Heart right ventricle (tissue), 16 donors: Measurements from ENCODE around the gene OR11G2. TPM values are rescaled to one million over a fixed set of nuclear protein-coding genes. Genes with fewer than 3 reads are reported as not detected.

ENCODE experiments used
- ATAC-seq, 8 donors: fragments of 200-7000 bp; cut with Tn5 transposase; one replicate each; pipeline ENCODE4 v1.9.1; 2020; ENCODE audit warnings: mild to moderate bottlenecking in 8 of 8, moderate library complexity in 8 of 8, moderate number of reproducible peaks in 1 of 8
- DNase-seq, 2 donors: peaks; one replicate each; pipeline ENCODE4 v3.0.0-alpha.2; 2020
- H3K27ac ChIP-seq, 10 donors: fragments of 200-600 bp; sonication (generic) in 2 of 10; one replicate each; pipeline versions ENCODE4 v1.5.0 to v1.8.0; 2020 to 2022; ENCODE audit warnings: mild to moderate bottlenecking in 3 of 10
- H3K27me3 ChIP-seq, 7 donors: fragments of 200-600 bp; one replicate each; pipeline ENCODE4 v1.8.0; 2021 to 2022; ENCODE audit warnings: mild to moderate bottlenecking in 2 of 7
- H3K36me3 ChIP-seq, 9 donors: fragments of 200-600 bp; sonication (generic) in 1 of 9; one replicate each; pipeline versions ENCODE4 v1.5.0 to v1.8.0; 2020 to 2022; ENCODE audit warnings: mild to moderate bottlenecking in 2 of 9
- H3K4me1 ChIP-seq, 9 donors: fragments of 200-600 bp; sonication (generic) in 1 of 9; one replicate each; pipeline versions ENCODE4 v1.5.0 to v1.8.0; 2020 to 2022; ENCODE audit warnings: mild to moderate bottlenecking in 4 of 9
- H3K4me3 ChIP-seq, 10 donors: fragments of 200-600 bp; sonication (generic) in 2 of 10; one replicate each; pipeline versions ENCODE4 v1.5.0 to v1.8.0; 2020 to 2022; ENCODE audit warnings: mild to moderate bottlenecking in 7 of 10, moderate library complexity in 2 of 10
- H3K9me3 ChIP-seq, 11 donors: fragments of 200-600 bp in 10 of 11; sonication (generic) in 2 of 11; one replicate each; pipeline versions ENCODE4 v1.5.0 to v1.8.0; 2013 to 2022; ENCODE audit warnings: mild to moderate bottlenecking in 2 of 11, control low read depth in 1 of 11, moderate library complexity in 1 of 11
- CTCF ChIP-seq, 9 donors: fragments of 200-600 bp; sonication (generic) in 2 of 9; IDR thresholded peaks; one replicate each; pipeline versions ENCODE4 v1.5.0 to v1.8.0; 2021 to 2022; ENCODE audit warnings: antibody characterized with exemption in 9 of 9, mild to moderate bottlenecking in 5 of 9, moderate library complexity in 1 of 9
- WGBS, 2 donors: extraction: QIAGEN DNeasy Blood & Tissue Kit; methylation state at CpG; one replicate each; pipeline ENCODE4 v1.1.7; 2013; ENCODE audit warnings: inconsistent platforms in 1 of 2; 5-methylcytosine and 5-hydroxymethylcytosine counted together
- intact Hi-C, 10 donors: fragments of 100-400 bp; cut with DNase I; formaldehyde crosslinking; loops; one replicate each; pipeline versions ENCODE4 v1.11.1 to v1.14.2; 2022
- polyA plus RNA-seq, 2 donors: library from polyadenylated mRNA; stranded (reverse); fragments of 200-250 nt; gene quantifications; one replicate each; pipeline ENCODE4 v1.2.3, GENCODE V29; 2013
- total RNA-seq, 10 donors: library from RNA; stranded (reverse); fragmentation: NEBNext Ultra II Directional in 3 of 10; extraction: Animal tissue kit (Norgen Biotek cat#: 25700) in 3 of 10; gene quantifications; one replicate each; pipeline versions ENCODE4 v1.2.1 to v1.2.4, GENCODE V29; 2021 to 2023
- donor health status: Arrhythmogenic right ventricular cardiomyopathy.
- donor health status: ischemic (EF 13 %, LVEDD 7.1; RV severe dilation, severe dysfunction).
- donor health status: healthy with polysubstance abuse.
- donor health status: DM: no; HTN: yes; CAD: no.
- donor health status: DM: no; HTN: no; CAD: no.
- donor health status: ischemic (EF 25% LVEDD 6.9; RV normal size, moderate dysfunction).
- donor health status: ischemic (EF 25% LVEDD 5.7; RV mildly dilated, moderate dysfunction).
- donor health status: healthy.
- donor health status: DM: yes; HTN: yes; CAD: no.
- donor health status: Ischemic cardiomyopathy.
- donor health status: ischemic (EF 35%, LVEDD 5.7; RV mildly dilated, moderate dysfunction).
- donor health status: nonischemic (EF 11% LVEDD 7.7; RV severe dilation, severe dysfunction).
- donor health status: DM: yes; HTN: yes; CAD: no.
- donor health status: PGD.
- donor health status: ischemic (EF 29% LVEDD 5.4; RV normal size, mild dysfunction).
- donor health status: nonischemic (EF 23%, LVEDD 6.1; RV moderate dilation, normal function).

Gene OR11G2
- total and polyA plus RNA-seq, 12 donors, result not detected

- ATAC-seq (peak in 2 of 8 donors; percentile 63 to 82), DNase-seq (peak in 1 of 2 donors; percentile 5)
- TF ChIP-seq CTCF (IDR thresholded peaks at IDR 0.05), result no peak
- WGBS, 2 donors, result 43 to 51% methylated on average over 5 of the region's 5 CpGs
- H3K36me3 ChIP-seq, result no peaks in the 10 kb centered on the region
- peak overlapping the region in 1 of 10 donors; percentile 50 for H3K27ac ChIP-seq
- H3K27me3 ChIP-seq, result no peaks in the 10 kb centered on the region
- no peaks in the 10 kb centered on the region for H3K4me1 ChIP-seq
- intact Hi-C loops, result no loop called here
- H3K4me3 ChIP-seq, result no peak overlapping the region
- H3K9me3 ChIP-seq, result no peaks in the 10 kb centered on the region
Observed at GRCh38 chr14:20179218-20179617, 11.5 kb upstream of the OR11G2 start.

- H3K36me3 ChIP-seq, result no peaks in the 10 kb centered on the region
- H3K4me1 ChIP-seq, result no peaks in the 10 kb centered on the region
- intact Hi-C loops, result no loop called here
- DNase-seq, result no peak
- no peak overlapping the region for H3K4me3 ChIP-seq
- H3K27ac ChIP-seq, result peak overlapping the region in 1 of 10 donors; percentile 50
- no peaks in the 10 kb centered on the region for H3K27me3 ChIP-seq
- no peak for TF ChIP-seq CTCF (IDR thresholded peaks at IDR 0.05)
- peak in 3 of 8 donors; percentile 46 to 74 (median 65) for ATAC-seq
- no peaks in the 10 kb centered on the region for H3K9me3 ChIP-seq
- 62 to 69% methylated on average over 2 of the region's 2 CpGs for WGBS, 2 donors
Observed at GRCh38 chr14:20179880-20180279, 10.8 kb upstream of the OR11G2 start.

GRCh38 chr14:20180486-20180885, 10.2 kb upstream of the OR11G2 start:
- H3K27ac ChIP-seq, result no peak overlapping the region
- H3K9me3 ChIP-seq, result no peaks in the 10 kb centered on the region
- DNase-seq, result no peak
- intact Hi-C loops, result no loop called here
- 43 to 53% methylated on average over 2 of the region's 2 CpGs for WGBS, 2 donors
- no peak for ATAC-seq
- no peaks in the 10 kb centered on the region for H3K4me1 ChIP-seq
- no peak for TF ChIP-seq CTCF (IDR thresholded peaks at IDR 0.05)
- no peaks in the 10 kb centered on the region for H3K36me3 ChIP-seq
- no peak overlapping the region for H3K4me3 ChIP-seq
- H3K27me3 ChIP-seq, result no peaks in the 10 kb centered on the region

- WGBS, 2 donors, result 46 to 48% methylated on average over 5 of the region's 5 CpGs
- TF ChIP-seq CTCF (IDR thresholded peaks at IDR 0.05), result no peak
- no peak overlapping the region for H3K27ac ChIP-seq
- no peaks in the 10 kb centered on the region for H3K27me3 ChIP-seq
- no peak for ATAC-seq
- H3K4me3 ChIP-seq, result no peak overlapping the region
- DNase-seq, result no peak
- no peaks in the 10 kb centered on the region for H3K9me3 ChIP-seq
- intact Hi-C loops, result no loop called here
- no peaks in the 10 kb centered on the region for H3K36me3 ChIP-seq
- no peaks in the 10 kb centered on the region for H3K4me1 ChIP-seq
Observed at GRCh38 chr14:20184181-20184580, 6.5 kb upstream of the OR11G2 start.
